ENCODE results near the gene POLR3K.
"Not testable (repeated sequence)": the region's sequence is repeated elsewhere in the genome, so short reads cannot be mapped to it uniquely, and the experiment has no call there.

POLR3K gene

DNA sequence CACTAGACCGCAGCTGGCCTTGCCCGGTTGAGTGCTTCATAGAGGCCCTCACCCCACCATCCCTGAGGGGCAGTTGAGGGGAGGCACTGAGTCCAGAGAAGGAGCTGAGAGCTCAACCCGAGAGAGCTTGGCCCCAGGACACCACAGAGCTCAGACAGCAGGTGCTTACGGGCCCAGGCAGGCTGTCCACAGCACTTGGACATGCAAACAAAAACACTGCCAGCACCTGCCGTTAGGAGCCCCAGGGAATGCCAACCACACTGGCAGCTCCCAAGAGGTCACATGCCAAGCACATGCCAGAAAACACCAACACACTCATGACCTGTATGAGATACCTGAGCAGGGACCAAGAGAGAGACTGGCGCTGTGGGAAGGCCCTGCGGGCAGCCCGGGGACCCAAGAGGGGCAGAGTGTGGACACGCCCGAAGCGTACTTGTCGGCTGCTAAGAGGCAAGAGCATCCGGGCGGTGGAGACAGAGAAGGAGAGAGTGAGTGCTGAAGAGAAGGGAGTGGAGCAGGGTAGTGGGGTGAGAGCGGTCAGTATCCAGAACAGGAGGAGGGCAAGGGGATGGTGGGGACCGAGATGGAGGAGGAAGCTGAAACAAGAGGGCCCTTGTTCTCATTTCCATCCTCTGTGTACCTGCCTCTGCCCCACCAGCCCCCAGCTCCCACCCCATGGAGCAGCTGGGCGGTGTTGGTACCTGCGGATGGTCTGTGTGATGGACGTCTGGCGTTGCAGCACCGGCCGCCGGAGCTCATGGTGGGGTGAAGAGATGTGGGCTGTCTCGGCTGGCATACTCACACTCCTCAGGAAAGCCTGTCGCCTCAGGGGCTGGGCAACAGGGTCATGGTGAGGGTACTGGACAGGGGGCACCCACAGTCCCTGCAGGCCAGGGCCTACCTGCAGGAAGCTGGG, 10.8 kb upstream of the POLR3K start:
- no peak for DNase-seq (ENCODE audit: low spot score)

DNA sequence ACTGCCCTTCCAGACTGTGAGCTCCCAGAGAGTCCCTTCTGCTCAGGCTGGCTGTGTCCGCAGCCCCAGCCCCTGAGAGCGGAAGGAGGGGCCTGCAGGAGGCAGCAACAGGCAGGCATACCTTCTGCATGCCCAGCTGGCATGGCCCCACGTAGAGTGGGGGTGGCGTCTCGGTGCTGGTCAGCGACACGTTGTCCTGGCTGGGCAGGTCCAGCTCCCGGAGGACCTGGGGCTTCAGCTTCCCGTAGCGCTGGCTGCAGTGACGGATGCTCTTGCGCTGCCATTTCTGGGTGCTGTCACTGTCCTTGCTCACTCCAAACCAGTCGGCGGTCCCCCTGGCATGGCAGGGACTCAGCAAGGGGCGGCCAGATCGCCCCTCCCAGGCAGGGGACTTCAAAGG, 10.1 kb upstream of the POLR3K start:
- DNase-seq (ENCODE audit: low spot score), result no peak

DNA sequence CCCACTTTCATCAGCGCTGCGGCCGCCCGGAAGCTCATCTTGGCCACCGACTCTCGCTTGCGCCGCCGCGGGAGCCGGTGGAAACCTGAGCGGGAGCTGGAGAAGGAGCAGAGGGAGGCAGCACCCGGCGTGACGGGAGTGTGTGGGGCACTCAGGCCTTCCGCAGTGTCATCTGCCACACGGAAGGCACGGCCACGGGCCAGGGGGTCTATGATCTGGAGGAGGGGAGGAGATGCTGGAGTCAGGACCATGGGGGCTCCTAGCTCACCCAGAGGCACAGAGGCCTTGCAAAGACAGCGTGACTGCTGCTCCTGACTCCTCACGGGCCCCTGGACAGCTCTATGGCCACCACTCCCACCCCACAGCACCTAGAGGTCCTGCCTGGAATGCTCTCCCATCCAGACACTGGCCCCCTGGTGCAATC, 9.6 kb upstream of the POLR3K start:
- no peak for DNase-seq (ENCODE audit: low spot score)

DNA sequence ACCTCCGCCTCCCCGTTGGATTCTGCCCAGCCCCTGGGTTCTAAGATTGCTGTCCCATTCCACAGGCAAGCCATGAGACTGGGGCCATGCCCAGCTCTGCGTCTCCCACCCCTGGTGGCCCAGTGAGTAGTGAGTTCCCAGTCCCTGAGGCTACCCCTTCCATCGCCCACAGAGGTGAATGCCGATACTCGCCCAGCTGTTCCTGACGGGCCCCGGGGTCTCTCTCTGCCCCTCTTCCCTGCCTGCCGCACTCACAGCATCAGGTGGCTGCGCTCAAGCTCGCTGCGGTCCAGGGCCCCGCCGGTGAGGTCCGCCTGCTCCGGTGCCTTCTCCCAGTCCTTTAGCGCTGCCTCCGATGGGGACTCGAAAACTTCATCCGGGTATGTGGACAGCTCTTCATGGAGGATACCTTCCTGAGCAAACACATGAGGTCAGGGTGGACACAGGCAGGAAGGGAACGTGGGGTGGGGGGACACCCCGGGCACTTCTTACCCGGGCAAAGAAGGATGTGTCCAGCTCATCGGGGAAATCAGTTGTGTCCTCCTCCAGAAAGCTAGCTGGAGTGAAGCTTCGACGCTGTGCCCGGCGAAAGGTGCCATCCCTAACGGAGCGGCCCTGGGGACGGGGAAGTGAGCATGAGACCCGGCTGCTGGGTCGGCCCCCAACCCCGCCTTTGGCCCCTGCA, 9.0 kb upstream of the POLR3K start:
- no peak for DNase-seq (ENCODE audit: low spot score)

DNA sequence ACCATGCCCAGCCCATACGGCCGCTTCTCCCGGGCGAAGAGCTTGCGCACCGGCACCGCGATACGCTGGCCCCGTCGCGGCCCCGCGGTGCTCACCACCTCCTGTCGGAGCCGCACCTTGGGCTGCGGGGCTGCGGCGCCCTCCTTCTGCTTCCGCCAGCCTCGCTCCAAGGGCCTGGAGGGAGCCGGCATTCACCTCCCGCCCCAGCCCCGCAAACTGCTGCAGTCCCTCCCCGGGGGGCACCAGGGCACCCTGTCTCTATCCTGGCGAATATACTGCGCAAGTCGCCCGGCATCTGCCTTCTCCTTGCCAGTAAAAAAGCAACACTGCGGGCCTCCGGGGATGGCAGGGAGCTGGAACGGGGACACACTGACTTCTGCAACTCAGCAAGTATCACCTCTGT, 8.5 kb upstream of the POLR3K start:
- no peak for DNase-seq (ENCODE audit: low spot score)

DNA sequence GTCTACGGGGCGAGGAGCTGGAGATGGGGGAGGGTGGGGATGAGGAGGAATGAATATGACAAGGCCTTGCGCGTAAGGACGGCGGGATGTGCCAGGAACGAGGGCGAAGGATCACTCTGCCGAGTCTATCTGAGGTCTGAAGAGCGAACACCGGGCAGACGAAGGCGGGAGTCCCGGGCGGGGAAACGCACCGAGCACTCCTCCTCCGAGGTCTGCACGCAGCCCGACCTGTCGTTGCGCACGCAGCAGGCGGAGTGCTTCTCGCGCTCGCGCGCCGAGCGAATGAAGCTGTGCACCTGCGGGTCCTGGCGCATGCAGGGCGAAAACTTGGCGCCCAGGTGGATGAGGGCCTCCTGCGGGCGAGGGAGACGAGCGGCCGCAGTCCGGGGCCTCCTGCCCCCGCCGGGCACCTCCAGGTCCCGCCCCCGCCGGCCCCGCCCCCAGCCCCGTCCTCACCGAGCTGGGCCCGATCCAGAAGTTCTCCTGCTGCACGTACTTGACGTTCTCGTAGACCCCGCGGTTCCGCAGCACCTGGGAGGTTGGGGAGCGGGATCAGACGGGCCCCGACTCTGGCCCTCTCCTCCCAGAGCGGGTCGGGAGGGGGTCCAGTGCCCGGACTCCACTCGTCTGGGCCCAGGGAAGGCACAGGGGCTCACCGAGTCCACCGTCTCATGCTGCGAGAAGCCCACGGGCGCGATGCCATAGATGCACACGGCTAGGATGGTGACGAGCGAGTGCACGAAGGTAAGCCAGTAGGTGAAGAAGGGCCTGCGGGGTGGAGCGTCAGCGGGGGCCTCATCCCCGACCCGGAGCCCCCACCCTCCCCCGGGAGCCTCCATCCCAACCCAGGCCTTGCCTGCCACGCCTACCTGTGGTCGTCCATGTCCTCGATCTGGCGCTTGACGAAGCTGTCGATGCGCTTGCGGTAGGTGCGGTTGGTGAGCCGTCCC, 7.8 kb upstream of the POLR3K start:
- no peak for DNase-seq (ENCODE audit: low spot score)

DNA sequence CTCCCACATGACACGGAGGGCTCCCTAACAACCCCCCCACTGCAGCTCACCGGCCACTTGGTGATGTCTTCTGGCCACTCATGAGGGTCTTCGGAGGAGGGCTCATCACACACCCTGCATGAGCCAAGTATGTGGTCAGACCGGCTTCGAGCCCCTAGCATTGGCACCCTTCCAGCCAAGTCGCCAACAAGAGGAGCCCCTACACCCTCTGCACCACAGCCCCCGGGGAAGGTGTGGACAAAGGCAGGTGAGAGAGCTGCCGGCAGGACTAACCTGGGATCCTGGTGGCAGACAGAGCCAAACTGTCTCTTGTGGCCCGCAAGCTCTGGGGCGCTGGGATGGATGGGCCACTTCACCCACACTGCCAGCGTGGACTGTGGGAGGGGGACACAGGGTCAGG, 6.8 kb upstream of the POLR3K start:
- no peak for DNase-seq (ENCODE audit: low spot score)

DNA sequence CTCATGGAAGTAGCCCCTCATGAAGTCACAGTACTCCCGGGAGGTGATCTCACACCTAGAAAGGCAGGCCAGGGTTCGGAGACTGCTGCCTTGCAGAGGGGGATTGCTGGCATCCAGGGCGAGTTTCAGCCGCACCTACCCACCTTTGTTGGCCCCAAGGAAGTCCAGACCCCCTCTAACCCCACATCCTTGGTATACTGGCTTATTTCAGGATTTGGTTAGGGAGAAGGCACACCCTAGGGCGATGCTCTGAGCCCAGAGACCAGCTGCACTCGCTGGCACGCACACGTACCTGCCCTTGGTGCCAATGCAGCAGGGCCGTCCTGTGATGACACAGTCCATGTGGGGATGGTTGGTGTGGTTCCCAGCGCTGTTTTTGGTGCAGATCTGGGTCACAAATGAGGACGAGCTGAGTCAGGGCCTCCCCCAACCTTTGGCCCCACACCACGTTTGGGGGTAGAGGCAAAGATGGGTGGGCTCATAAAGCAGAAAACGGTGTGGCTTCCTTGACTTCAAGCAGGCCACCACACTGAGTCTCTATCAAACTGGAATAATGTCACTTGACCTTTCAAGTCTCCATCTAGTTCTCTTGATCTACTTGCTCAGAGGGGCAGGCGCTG, 6.1 kb upstream of the POLR3K start:
- DNase-seq (ENCODE audit: low spot score), result no peak

DNA sequence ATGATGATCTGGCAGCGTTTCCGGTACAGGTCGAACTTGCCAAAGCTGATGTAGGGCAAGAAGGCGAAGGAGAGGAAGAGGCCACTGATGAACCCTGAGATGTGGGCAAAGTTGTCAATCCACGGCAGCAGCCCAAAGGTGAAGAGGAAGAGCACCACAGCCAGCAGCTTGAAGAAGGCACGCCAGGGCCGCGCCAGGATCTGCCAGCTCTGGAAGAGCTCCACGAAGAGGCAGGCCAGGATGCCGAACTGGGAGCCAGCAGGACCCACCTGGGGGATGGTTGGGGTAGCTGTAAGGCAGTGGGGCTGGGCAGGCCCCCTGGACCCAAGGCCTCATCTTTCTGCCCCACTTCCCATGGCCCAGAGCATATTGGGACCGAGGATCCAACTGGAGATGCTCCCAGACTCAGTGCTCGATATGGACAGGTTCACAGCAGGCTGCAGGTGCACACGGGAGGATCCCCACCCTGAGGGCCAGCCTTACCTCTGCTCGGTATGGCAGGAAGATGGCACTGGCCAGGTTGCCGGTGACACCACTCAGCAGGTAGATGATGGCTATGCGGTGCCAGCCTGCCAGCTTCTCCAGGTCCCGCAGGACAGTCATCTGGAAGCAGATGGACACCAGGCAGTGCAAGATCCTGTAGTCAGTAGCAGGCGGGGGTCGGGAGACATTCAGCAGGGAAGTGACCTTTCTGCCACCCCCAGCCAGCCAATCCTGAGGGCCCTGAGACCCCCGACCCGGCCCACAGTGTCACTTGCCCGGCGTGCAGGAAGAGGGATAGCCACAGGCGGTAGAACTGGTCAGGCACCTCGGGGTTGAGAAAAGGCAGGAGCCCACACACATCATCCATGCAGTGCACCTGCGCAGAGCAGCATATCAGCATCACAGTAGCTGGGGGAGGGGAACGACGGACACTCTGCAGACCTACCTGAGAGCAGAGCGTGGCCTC, 5.4 kb upstream of the POLR3K start:
- DNase-seq (ENCODE audit: low spot score), result no peak

DNA sequence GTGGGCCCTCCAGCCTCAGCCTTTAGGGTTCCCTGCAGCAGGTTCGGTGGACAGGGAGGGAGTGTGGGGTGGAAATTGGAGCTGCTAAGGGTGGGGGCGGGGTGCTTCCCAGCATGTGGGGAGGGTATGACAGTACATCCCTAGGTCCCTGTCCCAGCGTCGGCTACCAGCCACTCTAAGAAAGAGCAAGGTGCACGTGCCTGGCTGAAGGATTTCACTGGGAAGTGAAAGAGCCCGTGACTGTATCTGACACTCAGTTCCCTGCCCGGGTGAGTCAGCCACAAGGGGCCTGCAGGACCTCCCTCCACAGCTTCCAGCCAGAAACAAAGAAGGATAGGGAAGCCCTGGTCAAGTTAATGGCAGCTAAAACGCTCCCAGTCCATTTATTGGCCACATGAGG, 4.3 kb upstream of the POLR3K start:
- DNase-seq (ENCODE audit: low spot score), result no peak

DNA sequence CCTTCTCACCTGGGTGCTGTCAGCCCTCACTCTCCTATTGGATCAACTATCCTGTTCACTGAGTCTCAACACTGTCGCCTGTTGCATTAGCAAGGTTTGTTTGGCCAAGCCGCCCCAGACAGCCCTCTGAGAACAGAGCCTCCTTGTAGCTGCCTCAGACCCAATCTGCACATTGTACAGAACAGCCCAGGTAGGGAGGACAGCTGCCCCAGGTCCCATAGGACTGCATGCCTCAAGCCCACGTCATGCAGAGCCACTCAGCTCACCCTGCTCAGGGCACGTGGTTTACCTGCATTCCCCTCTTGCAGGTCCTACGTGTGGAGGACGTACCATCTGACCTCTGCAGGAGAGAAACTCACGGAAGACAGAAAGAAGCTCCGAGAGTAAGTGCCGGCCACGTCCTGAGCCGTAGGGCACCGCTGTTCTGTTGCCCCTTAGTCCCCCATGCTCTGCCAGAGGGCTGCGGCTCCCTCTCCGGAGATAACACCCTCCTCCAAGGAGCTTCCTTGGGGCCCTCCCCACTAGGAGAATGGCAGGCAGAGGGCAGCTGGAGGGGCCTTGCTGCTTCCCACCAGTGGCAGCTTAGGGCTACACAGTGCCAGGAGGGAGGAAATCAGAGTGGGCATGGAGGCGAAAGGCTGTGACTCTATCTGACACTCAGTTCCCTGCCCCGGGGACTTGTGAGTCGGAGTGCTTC, 3.0 kb upstream of the POLR3K start:
- DNase-seq (ENCODE audit: low spot score), result no peak

DNA sequence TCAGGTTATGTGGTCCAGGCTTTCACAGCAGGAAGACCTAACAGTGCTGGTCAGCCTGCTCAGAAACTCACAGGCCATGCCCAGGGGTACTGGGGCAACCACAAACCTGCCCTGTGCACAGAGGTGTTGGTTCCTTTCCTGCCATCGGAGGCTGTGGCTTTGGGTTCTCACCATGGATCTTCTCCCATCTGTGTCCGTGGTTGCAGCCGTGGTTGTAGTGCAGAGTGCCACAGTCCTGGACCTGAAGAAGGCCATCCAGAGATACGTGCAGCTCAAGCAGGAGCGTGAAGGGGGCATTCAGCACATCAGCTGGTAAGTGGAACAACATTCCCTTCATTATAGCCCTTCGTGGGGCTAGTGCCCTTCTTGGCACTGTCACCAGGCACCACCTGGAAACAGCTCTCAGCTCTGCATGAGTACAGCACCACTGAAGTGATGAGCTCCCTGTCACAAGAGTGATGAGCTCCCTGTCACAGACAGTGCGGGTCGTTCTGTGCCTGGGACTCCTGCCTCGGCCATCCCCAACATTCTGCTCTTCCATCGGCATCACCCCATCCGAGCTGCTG, 2.2 kb upstream of the POLR3K start:
- DNase-seq (ENCODE audit: low spot score), result no peak

DNA sequence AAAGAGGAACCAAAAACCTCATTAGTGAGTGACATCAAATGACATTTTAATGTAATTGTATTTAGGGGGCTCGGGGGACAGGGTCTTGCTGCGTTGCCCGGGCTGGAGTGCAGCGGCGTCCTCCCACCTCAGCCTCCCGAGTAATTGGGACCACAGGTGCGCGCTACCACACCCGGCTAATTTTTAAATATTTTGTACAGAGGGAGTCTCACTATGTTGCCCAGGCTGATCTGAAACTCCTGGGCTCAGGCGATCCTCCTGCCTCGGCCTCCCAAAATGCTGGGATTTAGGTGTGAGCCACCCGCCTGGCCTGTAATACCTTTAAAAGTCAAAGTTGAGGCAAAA, 801 bp upstream of the POLR3K start:
- DNase-seq (ENCODE audit: low spot score), result no peak

DNA sequence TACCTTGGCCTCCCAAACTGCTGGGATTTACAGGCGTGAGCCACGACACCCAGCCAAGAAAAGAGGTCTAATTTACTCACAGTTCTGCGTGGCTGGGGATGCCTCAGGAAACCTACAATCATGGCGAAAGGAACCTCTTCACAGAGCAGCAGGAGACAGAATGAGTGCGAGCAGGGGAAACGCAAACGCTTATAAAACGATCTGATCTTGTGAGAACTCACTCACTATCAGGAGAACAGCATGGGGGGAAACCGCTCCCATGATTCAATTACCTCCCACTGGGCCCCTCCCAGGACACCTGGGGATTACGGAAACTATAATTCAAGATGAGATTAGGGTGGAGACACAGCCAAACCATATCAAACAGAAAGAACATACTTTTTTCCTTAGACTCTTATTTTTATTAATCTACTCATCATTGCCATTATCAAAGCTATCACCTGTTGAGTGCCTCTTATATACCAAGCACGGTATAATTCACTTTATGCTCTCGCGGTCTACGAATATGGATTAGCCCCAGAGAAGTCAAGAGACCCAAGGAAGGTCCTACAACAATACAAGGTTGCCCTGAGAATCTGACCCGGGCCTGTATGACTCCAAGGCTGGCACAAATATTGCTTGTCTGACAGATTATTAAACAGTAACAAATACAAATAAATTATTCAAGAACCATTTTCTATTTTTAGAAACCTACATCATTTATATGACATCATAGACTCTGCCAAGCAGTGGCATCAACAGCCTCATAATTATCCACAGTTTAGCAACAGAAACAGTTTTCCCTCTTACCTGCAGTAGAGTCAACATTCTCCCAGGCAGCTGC, 2.4 kb downstream of the POLR3K start:
- no peak for DNase-seq (ENCODE audit: low spot score)

DNA sequence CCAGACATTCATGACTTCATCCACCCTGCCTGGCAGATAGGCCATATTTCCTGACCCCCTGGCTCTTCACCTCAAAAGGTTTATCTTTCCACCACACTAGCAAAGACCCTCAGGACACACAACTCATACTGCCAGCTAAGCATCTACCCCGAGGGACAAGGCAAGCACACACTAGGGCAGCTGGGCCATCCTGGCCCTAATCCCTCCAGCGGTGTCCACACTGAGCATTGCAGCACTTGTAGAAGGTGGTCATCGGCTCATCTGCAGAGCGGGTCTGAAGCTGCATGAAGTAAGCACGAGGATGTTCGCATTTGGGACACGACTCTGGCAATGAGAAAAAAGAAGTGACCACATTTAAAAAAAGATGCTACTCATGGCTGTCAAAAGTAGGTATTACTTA, 6.2 kb downstream of the POLR3K start:
- no peak for DNase-seq (ENCODE audit: low spot score)

DNA sequence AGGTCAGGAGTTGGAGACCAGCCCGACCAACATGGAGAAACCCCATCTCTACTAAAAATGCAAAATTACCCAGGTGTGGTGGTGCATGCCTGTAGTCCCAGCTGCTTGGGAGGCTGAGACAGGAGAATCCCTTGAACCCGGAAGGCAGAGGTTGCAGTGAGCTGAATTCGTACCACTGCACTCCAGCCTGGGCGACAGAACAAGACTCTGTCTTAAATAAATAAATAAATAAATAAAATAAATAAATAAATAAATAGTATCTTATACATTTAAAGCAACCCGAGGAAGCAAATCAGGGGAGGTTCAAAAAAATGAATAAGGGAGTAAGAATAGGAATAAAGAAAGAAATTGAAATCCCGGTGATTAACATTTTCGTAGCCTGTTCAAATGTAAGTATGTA, 6.9 kb downstream of the POLR3K start:
- not testable (repeated sequence) for DNase-seq (ENCODE audit: low spot score)

DNA sequence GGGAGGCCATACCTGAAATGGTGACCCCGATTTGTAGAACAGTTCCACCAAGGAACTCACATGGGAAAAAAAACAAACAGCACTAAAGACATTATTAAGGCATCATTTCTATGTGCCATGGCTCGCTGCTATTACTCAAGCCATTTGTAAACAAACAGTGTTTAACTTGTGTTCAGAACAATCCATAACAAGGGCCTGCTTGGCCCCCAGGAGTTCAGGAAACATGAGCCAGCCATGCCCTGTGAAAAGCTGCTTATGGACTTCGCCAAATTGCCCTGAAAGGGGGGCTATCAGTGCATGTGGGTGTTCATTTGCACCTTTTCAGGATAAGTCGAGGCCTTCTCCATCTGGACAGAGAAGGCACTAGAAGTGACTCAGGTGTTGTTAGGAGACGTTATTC, 8.0 kb downstream of the POLR3K start:
- DNase-seq (ENCODE audit: low spot score), result no peak

DNA sequence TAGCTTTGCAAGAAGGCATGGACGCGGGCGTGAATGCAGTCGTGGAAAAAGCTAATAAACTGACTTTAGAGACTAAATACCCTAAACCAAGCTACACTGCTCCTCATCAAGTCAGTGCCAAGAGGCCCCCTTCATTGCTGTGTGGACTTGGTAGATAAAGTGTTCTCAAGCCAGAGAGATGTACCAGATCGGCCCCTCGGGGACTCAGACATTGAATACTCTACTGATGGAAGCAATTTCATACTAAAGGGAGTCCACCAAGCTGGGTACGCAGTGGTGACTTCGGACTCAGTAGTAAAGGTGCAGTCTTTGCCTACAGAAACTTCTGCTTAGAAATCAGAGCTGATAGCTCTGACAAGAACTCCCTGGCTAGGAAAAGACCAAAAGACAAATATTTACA, 8.8 kb downstream of the POLR3K start:
- DNase-seq (ENCODE audit: low spot score), result no peak

DNA sequence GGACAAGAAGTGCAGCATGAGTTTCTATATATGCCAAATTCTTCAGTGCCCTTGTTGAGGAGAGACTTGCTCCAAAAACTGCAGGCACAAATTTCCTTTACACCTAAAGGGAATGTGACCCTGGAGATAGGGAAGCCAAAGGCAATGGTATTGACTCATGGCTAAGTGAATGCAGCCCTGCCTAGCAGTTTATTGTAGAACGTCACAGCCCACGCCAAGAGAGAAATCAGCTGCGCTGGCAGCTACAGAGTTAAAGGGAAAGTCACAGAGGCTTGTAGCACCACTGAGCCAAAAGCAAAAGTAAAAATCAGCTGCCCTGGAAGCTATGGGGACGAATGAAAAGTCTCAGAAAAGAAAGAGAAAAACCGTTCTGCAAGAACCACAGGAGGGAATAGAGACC, 10.1 kb downstream of the POLR3K start:
- DNase-seq (ENCODE audit: low spot score), result no peak
